Measurements from ENCODE around the gene SLC16A7.

- TF ChIP-seq, protein P1, sequence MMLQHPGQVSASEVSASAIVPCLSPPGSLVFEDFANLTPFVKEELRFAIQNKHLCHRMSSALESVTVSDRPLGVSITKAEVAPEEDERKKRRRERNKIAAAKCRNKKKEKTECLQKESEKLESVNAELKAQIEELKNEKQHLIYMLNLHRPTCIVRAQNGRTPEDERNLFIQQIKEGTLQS (IDR thresholded peaks at IDR 0.05): no peak
- TF ChIP-seq, protein P1 (CRISPR knock-in tag; conservative IDR thresholded peaks at IDR 0.05): no peak
- TF ChIP-seq MYBL2 (IDR thresholded peaks at IDR 0.05; ENCODE audit: low read depth) (no peak), MYBL2 (CRISPR knock-in tag; IDR thresholded peaks at IDR 0.05; ENCODE audit: borderline replicate concordance) (no peak), HDAC2 (IDR thresholded peaks at IDR 0.05) (no peak), ATF1 (CRISPR knock-in tag; IDR thresholded peaks at IDR 0.05) (no peak), ATF1 (tag; IDR thresholded peaks at IDR 0.05) (no peak), ZNF696 (CRISPR knock-in tag; conservative IDR thresholded peaks at IDR 0.05) (no peak), ELF4 (CRISPR knock-in tag; IDR thresholded peaks at IDR 0.05) (no peak), OTX1 (CRISPR knock-in tag; IDR thresholded peaks at IDR 0.05) (no peak)
Measured at GRCh38 chr12:59715434-59715833, 119.6 kb downstream of the SLC16A7 start.
